ENCODE results near the gene CDX1.
"Not testable (repeated sequence)": the region's sequence is repeated elsewhere in the genome, so short reads cannot be mapped to it uniquely, and the experiment has no call there.

The CDX1 gene

DNA sequence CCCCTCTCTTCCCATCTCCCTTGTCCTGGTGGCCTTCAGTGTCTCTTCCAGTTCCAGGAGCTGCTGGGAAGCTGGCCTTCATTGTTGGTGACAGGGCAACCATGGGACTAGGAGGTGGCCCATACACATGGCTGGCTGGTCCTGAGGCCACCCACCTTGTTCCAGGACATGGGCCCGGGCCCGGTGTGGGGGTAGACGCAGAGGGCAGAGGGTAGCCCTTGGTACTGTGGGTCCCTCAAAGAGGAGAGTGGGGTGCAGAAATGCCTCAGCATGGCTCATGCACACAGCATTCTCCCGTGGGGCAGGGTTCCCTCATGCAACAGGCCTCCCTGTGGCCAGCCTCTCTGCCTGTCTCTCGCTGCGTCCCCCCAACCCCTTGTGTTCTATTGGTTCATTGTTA lies 44.1 kb downstream of the CDX1 start:
- no peak for DNase-seq

DNA sequence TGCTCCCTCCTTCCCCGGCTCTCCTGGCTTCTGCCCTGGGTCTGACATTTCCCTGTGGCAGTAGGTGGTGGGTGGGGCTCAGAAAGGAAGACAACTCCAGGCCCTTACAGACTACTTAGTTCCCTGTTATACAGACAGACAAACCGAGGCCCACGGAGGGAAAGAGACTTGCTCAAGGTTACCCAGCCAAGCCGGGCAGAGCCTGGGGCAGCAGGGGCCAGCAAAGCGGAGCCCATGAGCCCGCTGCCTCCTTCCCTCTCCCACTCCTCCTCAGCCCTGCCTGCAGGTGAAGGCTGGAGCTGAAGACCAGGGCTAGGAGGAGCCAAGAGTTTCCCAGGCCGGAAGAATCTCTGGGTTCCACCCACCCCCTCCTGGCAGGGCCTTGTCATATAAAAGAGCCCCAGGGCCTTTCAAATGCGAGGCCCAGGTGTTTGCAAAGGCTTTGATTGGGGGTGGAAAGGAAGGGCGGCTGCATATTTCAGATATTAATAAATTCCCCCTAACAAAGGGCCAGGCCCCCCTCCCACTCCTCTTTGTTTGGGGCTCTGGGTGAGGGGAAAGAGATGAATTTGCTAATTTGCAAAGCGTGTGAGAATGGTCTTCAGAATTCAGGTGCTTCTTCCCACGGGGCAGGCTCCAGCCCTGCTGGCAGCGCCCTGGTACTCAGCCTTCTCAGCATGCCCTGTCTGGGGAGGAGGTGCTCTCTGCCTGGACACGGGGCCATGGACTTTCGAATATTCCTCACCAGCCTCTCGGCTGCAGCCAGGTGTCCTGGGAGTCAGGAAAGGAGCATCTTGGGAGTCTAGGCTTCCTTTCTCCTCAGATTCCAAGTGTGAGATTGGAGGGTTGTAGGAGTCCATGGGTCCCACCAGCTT lies 44.8 kb downstream of the CDX1 start:
- no peak for DNase-seq

DNA sequence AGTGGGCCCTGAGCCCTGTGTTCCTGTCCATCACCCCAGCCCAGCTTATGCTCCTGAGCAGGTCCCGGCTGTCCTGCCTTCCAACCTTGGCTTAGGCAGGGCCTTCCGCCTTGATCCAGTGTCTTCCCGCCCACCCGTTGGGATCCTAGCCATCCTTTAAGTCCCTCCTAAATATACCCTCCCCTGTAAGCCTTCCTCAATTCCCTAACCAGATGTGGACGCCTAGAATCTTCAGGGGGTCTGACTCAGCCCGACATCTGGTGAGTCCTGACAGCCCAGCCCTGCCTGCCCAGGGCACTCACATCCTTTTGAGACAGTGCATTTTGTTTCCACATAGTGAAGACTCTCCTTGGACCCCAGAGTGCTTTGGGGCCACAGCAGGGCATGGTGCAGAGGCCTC lies 47.0 kb downstream of the CDX1 start:
- DNase-seq = no peak

DNA sequence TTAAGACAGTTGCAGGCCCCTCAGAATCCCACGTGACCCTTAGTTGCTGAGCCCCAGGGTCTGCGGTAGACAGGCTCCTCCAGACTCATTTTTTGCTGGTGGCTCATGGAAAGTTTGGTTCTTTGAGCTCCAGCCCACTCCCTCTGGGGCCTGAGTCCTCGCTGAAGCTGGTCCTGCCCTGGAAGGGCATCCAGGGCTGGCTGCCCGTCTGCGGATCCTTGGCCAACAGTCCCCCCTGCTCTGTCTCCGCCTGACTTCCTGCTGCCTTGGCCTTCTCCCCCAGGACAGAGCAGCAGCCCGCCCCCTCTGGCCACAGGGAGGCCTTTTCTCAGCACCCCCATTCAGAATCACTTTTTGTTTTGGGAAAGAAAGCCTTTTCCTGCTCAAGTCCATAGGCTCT lies 47.7 kb downstream of the CDX1 start:
- DNase-seq = no peak

DNA sequence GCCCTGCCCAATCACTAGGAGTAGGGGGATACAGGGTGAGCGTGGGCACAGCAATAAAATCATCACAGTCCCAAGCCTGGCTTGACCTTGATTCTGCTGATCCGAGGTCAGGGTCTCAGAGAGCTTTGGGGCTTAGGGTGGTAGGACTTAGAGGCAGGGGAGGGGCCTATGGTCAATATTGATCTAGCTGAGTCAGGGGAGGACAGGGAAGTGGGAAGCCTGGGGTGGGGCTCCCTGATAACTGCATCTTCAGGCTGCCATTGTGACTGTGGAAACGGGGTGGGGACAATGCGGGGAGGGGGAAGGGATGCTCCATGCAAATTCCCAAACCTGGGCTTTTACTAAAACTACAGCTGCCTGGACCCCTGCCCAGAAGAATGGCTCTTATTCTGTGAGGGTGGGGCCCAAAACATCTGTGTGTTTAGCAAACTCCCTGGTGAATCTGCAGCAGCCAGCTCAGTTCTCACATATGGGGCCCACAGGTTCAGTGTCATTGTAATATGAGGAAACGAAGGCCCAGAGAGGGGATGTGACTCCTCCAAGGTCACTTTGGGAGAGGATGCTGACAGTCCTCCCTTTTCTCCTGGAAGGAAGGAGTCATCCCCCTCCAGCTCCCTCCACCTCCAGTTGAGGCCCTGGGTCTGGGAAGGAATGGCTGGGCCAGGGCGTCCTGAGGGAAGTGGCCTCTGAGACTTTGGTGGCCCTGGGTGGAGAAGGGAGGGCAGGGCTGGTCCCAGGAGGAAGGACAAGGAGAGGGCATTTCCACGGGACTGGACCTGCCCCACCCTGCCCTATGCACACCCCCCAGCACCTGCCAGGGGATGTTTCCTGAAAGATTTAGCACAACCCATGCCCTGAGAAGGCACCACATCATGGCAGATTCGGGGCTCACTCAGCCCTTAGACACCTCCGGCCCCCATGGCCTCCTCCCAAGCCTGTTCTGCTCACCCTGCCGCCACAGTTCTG lies 49.7 kb downstream of the CDX1 start:
- no peak for DNase-seq

DNA sequence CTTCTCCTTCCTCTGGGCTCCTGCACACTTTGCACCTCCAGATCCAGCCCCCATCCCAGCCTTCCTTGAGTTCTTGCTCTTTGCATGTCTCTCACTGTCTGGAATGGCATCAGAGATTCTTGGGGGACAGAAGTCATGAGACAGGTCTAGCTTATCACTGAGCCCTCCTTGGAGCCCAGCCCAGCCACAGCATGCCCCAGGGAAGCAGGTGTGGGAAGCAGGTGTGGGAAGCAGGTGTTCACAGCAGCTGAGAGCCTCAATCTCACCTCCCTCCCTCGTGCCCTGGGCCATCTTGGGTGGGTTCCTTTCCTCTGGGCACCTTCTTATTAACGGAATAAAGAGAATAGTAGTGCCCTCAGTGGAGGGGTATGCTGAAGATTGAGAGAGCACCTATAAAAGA lies 50.5 kb downstream of the CDX1 start:
- DNase-seq = no peak

DNA sequence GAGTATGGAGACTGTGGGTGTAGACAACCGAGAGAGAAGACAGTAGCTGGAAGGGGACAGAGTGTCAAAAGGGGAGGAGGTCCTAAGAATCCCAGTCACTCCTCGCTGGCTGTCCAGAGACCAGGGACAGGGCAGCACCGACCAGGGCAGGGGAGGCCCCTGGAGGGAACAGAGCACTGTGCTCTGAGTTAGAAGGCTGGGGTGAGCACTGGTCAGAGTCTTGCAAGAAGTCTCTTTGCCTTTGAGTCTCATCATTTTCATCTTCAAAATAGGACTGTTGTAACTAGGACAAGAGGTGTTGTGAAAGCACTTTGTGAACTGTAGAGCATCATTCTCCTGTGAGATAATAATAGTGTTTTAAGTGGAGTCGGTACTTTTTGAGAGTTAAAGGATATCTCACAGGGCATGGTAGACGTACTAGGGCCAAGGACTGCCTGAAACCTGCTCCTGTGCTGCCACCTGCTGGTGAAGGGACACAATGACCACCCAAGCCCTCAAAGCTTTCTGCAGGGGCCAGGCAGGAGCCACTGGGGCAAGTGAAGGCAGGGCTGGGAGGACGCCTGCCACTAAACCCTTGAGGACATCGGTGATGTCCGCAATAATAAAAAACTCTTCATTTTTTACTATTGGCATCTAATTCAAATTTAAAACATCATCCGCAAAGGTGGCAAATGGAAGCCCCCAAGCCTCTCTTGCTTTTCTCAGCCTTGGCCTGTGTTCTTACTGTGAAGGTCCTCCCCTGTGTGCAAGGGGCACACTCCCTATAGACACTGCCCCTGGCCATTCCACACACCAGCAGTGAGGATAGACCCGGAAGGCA lies 51.5 kb downstream of the CDX1 start:
- DNase-seq = peak; percentile 71

DNA sequence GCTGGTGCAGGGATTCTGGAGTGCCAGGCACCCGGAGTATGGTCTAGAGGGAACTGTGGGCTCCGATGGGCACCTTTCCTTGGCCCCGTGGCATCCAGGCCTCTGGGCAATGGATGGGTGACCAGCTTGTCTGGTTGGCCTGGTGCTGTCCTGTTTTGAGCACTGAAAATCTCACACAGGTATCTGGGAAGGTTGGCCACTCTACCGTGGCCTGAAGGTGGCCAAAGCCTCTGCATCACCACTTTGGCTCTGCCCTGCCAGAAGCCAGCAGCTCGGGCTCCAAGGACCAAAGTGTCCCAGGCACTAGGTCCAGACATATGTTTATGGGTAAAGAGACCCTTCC lies 52.1 kb downstream of the CDX1 start:
- no peak for DNase-seq

DNA sequence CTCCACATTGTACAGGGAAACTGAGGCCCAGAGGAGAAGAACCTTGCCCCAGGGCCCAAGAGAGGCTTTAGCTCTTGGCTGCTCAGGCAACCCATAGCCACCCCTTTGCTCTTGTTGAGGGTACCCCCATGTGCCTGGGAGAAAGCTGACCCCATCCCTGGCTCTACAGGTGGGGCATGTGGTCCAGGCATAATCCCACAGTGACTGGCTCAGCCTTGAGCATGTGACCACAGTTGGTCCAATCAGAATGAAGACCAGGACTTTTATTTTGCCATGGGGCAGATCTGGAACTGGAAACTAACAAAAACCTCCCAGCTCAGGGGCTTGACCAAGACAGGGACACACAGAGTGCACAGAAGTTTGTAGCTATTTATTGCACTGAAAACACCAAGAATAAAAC lies 52.6 kb downstream of the CDX1 start:
- no peak for DNase-seq

DNA sequence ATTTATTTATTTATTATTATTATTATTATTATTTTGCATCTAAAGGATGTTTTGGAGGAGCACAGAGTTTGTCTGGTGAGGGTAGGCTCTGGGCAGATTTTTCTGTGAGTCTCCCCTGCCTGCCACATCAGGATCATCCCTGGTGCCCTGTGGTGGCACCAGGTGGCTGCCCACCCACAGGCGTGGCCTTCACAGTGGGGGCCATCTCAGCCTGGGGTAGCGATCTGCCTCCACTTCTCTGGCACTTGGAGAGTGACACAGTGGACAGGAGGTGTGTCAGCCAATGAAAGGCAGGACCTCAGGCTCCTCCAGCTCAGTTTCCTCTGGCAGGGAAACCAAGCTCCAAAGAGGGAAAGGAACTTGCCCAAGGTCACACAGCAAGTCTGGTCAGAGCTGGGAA lies 53.3 kb downstream of the CDX1 start:
- DNase-seq = no peak

DNA sequence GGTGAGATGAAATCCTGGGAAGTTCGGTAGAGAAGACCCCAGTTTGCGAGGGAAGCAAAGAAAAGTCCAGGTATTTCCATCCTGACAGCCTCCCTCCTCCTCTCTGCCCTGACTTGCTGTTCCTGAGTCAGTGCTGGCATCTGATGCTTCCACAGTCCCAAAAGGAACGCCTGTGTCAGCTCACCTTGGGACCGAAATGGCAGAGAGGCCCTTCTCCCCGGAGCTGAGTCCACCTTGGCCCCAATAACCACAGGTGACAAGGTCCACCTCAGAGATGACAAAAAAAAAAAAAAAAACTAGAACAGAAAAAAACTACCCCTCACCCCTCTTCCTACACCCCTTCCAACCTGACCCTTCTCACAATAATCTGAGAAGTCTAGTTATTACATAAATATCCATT lies 54.9 kb downstream of the CDX1 start:
- DNase-seq = no peak

DNA sequence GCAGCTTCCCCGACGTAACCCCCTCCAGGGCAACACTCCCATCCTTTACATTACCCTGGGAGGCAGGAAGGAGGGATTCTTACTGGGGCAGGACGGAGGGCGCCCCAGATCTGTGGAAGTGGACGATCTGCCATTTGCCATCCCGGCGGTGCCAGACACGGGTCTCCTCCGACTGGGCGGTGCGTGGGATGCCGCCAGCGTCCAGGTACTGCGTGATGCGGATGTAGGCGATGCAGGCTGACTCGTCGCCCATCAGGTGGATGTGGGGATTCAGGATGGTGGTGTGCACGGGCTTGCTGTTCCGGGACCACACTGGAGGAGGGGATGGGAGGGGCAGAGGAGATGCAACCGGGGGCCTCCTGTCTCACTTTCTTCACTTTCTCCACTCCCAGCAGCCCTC lies 56.3 kb downstream of the CDX1 start:
- no peak for DNase-seq

DNA sequence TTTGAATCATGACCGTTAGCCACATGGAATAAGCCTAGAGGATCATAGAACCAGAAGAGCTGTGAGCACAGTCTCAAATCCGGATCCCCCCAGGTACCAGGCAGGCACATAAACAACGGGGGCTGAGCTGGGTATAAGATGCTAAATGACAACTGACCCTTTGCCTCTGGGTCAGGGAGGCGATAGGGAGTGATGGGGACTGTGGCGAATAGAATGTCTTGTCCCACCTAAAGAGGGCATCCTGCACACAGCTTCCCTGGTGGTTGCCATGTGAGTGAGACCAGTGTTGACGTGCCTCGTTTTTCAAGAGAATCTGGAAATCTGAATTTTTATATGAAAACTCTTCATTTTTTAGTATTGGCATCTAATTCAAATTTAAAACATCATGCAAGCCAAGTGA lies 56.9 kb downstream of the CDX1 start:
- DNase-seq = no peak

DNA sequence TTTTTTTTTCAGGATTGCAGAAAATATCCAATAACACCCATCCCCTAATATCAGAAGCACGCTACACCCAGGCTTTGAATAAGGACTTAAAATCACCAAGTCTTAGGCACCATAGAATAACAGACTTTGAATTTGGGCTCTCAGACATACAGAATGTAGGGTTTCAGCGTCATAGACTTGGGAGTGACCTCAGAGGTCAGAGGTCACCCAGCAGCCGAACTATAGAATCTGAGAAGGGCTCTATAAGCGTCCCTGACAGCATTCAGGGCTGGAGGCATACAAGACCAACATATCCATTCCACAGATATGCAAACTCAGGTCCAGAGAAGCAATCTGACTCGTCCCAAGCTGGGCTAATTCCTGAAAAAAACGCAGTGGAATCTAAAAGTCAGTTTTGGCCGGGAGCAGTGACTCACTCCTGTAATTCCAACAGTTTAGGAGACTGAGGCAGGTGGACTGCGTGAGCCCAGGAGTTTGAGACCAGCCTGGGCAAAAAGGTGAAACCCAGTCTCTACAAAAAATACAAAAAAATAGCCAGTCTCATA lies 58.0 kb downstream of the CDX1 start:
- DNase-seq = no peak

DNA sequence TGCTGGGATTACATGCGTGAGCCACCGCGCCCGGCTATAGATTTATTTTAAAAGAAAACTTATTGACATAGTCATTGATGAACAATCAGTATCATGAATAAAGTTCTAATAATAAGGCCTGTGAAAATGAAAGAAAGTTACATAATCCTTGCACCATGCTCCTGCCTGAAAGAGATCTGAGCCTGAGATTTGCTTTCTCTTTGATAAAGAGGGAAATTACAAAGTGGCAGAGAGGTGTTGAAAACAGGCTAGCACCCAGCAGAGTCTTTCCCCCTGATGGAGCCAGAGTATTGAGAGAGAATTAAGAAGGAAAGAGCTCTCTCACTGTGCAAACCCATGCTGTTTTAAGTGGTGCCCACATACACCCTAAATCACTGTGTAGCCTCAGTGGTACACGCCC lies 60.5 kb downstream of the CDX1 start:
- no peak for DNase-seq

DNA sequence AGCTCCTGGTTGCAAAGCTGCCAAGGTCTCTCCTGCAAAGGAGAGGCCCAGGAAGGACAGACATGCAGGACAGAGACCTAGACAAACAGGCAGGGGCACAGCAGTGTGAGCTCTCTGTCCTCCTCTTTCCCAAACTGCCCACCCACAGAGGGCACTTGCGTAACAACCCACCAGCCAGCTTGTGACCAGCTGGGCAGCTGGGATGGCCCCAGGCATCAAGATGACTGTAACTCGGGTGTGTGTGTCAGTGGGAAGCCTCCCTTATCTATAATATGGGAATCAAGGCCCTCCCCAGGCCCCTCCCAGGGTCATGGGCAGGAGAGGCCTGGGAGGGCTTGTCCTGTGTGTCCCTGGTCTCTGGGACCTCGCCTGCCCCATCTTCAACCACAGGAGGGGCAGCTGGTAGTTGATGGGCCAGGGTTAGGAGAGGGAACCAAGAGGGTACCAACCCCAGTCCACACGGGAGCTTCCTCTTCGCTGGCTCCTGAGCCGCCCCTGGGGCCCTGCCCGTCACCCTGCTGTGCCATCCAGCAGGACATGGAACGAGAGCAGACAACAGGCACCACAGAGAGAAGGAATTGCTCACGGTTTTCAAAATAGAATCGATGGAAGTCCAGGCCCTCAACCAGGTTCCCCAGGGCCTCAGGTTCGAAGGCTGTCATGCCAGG lies 61.2 kb downstream of the CDX1 start:
- no peak for DNase-seq

DNA sequence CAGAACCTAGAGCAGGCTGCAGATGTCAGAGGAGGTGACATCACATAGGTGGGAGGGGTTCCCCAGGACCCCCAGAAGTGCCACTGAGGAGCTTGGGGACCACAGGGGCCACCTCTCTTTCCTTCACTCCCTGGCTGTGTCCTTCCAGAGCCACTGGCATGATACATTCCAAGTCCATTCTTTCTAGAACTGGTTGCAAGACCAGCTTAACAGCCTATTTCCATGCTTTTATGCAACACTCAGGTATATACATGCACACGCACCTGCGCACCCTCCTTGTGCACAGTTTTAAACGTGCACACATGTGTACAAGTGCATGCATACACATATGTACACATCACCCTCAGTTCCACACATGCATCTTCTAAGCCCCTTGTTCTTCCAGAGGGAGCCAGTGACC lies 63.0 kb downstream of the CDX1 start:
- no peak for DNase-seq

DNA sequence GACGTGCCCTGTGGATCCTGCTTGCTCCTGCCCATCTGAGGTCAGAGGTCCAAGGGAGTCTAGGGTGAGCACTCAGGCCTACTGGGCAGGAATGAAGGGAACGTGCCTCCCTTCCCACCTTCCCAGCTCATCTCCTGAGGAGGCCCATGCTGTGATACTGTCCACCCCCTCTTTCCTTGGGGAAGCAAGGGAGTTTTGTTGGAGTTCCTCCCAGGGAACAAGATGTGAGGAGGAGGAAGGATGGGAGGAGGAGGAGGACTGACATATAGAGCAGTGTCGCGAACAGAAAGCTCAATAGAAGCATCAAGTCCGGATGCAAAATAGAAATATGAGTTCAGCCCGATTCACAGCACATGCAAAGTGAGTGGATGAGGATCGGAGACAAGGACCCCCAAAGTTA lies 64.3 kb downstream of the CDX1 start:
- no peak for DNase-seq

DNA sequence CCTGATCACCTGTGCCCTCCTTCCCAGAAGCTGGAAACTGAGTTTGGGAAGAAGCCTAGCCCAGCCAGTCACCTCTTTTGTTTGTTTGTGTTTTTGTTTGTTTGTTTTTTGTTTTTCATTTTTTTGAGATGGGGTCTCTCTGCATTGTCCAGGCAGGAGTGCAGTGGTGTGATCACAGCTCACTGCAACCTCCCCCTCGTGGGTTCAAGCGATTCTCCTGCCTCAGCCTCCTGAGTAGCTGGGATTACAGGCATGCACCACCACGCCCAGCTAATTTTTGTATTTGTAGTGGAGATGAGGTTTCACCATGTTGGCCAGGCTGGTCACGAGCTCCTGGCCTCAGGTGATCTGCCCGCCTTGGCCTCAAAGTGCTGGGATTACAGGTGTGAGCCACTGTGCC lies 67.1 kb downstream of the CDX1 start:
- not testable (repeated sequence) for DNase-seq

All from NCI-H2227 treated with DMSO at 0.1 percent for 48 hours (cell line).